HepG2 (cell line): ENCODE data around the gene ATR. TPM values are rescaled to one million over a fixed set of nuclear protein-coding genes. Genes with fewer than 3 reads are reported as not detected.

Source experiments
- EED ChIP-seq: sonication (generic); formaldehyde crosslinking; IDR thresholded peaks from 2 replicates; pipeline ENCODE4 v1.5.0; 2020; ENCODE audit warnings: mild to moderate bottlenecking, missing genetic modification reagents
- HOXA3 ChIP-seq: sonication (generic); formaldehyde crosslinking; IDR thresholded peaks from 2 replicates; pipeline ENCODE4 v1.5.0; 2020; ENCODE audit warnings: missing genetic modification reagents
- JUND ChIP-seq: sonication (generic); formaldehyde crosslinking; IDR thresholded peaks from 2 replicates; pipeline ENCODE4 v1.8.0; 2022; ENCODE audit warnings: mild to moderate bottlenecking, missing genetic modification reagents
- KDM6A ChIP-seq: IDR thresholded peaks from 2 replicates; pipeline ENCODE4 v1.6.1; 2016; ENCODE audit warnings: low read depth
- MAX ChIP-seq: IDR thresholded peaks from 2 replicates; pipeline ENCODE4 v1.6.1; 2012; ENCODE audit warnings: inconsistent platforms
- PATZ1 ChIP-seq: sonication (generic); formaldehyde crosslinking; IDR thresholded peaks from 2 replicates; pipeline ENCODE4 v1.4.0; 2020; ENCODE audit warnings: missing genetic modification reagents
- PRMT3 ChIP-seq: sonication (generic); formaldehyde crosslinking; IDR thresholded peaks from 2 replicates; pipeline ENCODE4 v1.8.1; 2022; ENCODE audit warnings: low read depth, mild to moderate bottlenecking, moderate library complexity, missing genetic modification reagents, borderline replicate concordance
- TFDP1 ChIP-seq: IDR thresholded peaks from 2 replicates; pipeline ENCODE4 v1.6.1; 2016; ENCODE audit warnings: missing compliant biosample characterization, missing genetic modification reagents, borderline replicate concordance
- TFE3 ChIP-seq: IDR thresholded peaks from 2 replicates; pipeline ENCODE4 v1.6.1; 2016
- ZBTB42 ChIP-seq: sonication (generic); formaldehyde crosslinking; IDR thresholded peaks from 2 replicates; pipeline ENCODE4 v1.5.0; 2020; ENCODE audit warnings: mild to moderate bottlenecking, missing genetic modification reagents
- ZNF142 ChIP-seq: sonication (generic); formaldehyde crosslinking; IDR thresholded peaks from 2 replicates; pipeline ENCODE4 v1.4.0; 2020; ENCODE audit warnings: missing genetic modification reagents
- ZNF180 ChIP-seq: sonication (generic); formaldehyde crosslinking; IDR thresholded peaks from 2 replicates; pipeline ENCODE4 v1.4.0; 2020; ENCODE audit warnings: low read depth, missing genetic modification reagents, borderline replicate concordance
- ZNF362 ChIP-seq: sonication (generic); formaldehyde crosslinking; IDR thresholded peaks from 2 replicates; pipeline ENCODE4 v1.4.0; 2020; ENCODE audit warnings: missing genetic modification reagents, mild to moderate bottlenecking, borderline replicate concordance
- ZNF546 ChIP-seq: sonication (generic); formaldehyde crosslinking; conservative IDR thresholded peaks from 2 replicates; pipeline ENCODE4 v1.8.1; 2023; ENCODE audit warnings: mild to moderate bottlenecking, missing genetic modification reagents
- ZNF629 ChIP-seq: sonication (generic); formaldehyde crosslinking; conservative IDR thresholded peaks from 2 replicates; pipeline ENCODE4 v1.5.0; 2020; ENCODE audit warnings: missing genetic modification reagents
- ZNF773 ChIP-seq: sonication (generic); formaldehyde crosslinking; IDR thresholded peaks from 2 replicates; pipeline ENCODE4 v1.4.0; 2020; ENCODE audit warnings: missing genetic modification reagents, borderline replicate concordance
- ZSCAN29 ChIP-seq: sonication (generic); formaldehyde crosslinking; conservative IDR thresholded peaks from 2 replicates; pipeline ENCODE4 v1.4.0; 2020; ENCODE audit warnings: mild to moderate bottlenecking, missing genetic modification reagents
- polyA plus RNA-seq, 8 experiments: library from polyadenylated mRNA; depleted of rRNA in 3 of 8; stranded (reverse) in 7 of 8; unstranded in 1 of 8; fragments of >200 nt; fragmentation: Illumina TruSeq in 4 of 8; extraction: Trizol in 4 of 8; gene quantifications; 2 replicates each; pipeline versions ENCODE4 v1.2.1 to v1.2.3, GENCODE V29; 2011 to 2016; ENCODE audit warnings: low read depth in 4 of 8, missing spikeins in 1 of 8, mixed read lengths in 1 of 8; ENCODE audit not compliant: insufficient read depth in 1 of 8
- total RNA-seq, 5 experiments: library from RNA; depleted of rRNA; stranded (reverse); fragments of >200 nt; fragmentation: Illumina TruSeq; extraction: Trizol; gene quantifications; 2 replicates each; pipeline ENCODE4 v1.2.3, GENCODE V29; 2016; ENCODE audit warnings: low read depth in 1 of 5

ATR gene
- total and polyA plus RNA-seq, 2 of the 13 experiments (the other 11 are each of a cell fraction or from before 2014, with no cell fraction given) = 6.6 to 17.0 TPM

GRCh38 chr3:142447301-142447851, 131.2 kb downstream of the ATR start (continued):
- TF ChIP-seq PATZ1 (CRISPR knock-in tag) (peak; percentile 81), TFE3 (0 out of 2 replicates have a peak, but pooled peaks have one; percentile 5), ZSCAN29 (CRISPR knock-in tag) (no peak), ZNF362 (CRISPR knock-in tag) (no peak), ZNF142 (CRISPR knock-in tag) (no peak), ZNF773 (CRISPR knock-in tag) (no peak), KDM6A (CRISPR knock-in tag) (no peak), EED (CRISPR knock-in tag) (no peak), ZNF180 (CRISPR knock-in tag) (0 out of 2 replicates have a peak, but pooled peaks have one; percentile 29), ZBTB42 (CRISPR knock-in tag) (0 out of 2 replicates have a peak, but pooled peaks have one; percentile 14), TFDP1 (CRISPR knock-in tag) (no peak), MAX (peak; percentile 22), JUND (CRISPR knock-in tag) (0 out of 2 replicates have a peak, but pooled peaks have one; percentile 43), ZNF546 (no peak), PRMT3 (CRISPR knock-in tag) (no peak), ZNF629 (CRISPR knock-in tag) (no peak), HOXA3 (CRISPR knock-in tag) (0 out of 2 replicates have a peak, but pooled peaks have one; percentile 13)
